GM18519 (cell line): Measurements from ENCODE around the gene PLEKHD1.
"Not testable (repeated sequence)": the region's sequence is repeated elsewhere in the genome, so short reads cannot be mapped to it uniquely, and the experiment has no call there.

ENCODE experiments used
- ATAC-seq: cut with Tn5 transposase; IDR thresholded peaks from one replicate; pipeline ENCODE4 v1.9.1; 2021; ENCODE audit warnings: mild to moderate bottlenecking, moderate library complexity; ENCODE audit not compliant: unreplicated experiment, low FRiP score

PLEKHD1 gene

GRCh38 chr14:69480136-69480535 lies 4.4 kb upstream of the PLEKHD1 start:
- no peak for ATAC-seq

GRCh38 chr14:69481815-69482568 lies 2.5 kb upstream of the PLEKHD1 start:
- ATAC-seq, result peak; percentile 80

- no peak for ATAC-seq
These were observed 624 bp upstream of the PLEKHD1 start for GRCh38 chr14:69483765-69484443.

DNA sequence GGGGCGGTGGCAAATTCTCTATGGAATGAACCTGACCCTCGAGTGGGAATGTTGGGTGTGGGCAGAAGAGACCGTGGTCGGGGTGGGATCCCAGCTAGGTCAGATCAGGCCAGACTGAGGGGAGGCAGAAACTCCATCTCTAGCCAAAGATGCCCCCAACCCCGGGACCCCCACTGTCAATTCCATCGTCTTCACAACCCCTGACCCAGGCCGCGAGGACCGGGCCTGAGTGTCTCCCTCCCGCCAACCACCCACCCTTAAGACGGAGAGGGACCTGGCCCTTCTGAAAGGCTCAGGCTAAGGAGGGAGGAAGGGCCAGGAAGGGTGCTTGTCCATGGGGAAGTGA lies 760 bp downstream of the PLEKHD1 start:
- no peak for ATAC-seq

DNA sequence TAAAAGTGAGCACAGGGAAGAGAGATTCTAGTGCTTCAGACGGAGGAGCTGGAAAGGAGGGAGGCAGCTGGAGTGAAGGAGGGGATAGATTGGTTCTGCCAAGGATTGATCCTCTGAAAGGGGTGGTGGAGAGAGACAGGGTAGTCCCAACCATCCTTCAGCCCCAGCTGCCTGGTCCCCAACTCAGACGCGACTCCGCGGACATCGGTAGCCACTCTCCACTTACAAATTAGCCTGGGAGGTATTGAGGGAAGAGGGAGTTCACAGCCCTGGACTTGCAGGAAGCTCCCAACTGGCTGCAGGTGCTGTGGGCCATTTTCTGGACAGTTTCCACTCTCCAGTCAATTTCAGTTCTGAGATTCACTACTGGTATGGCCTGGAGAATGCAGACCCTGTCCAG lies 1.2 kb downstream of the PLEKHD1 start:
- no peak for ATAC-seq

DNA sequence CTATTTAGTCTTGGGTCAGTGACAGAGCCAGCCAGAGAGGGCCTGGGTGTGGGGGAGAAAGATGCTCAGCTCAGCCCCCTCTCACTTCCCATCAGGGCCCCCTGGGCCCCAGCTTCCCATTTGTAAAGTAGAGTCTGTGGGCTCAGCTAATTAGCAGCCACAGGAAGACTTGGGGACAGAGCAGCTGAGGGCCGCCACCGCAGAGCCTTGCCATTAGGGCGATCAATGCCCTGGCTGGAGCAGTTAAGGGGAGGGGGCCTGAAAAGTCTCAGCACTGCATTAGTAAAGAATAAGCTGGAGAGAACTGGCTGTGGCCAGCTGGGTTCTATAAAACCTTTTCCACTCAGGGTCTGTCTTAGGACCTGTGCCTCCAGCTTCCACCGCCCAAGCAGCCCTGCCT lies 2.7 kb downstream of the PLEKHD1 start:
- ATAC-seq, result no peak

DNA sequence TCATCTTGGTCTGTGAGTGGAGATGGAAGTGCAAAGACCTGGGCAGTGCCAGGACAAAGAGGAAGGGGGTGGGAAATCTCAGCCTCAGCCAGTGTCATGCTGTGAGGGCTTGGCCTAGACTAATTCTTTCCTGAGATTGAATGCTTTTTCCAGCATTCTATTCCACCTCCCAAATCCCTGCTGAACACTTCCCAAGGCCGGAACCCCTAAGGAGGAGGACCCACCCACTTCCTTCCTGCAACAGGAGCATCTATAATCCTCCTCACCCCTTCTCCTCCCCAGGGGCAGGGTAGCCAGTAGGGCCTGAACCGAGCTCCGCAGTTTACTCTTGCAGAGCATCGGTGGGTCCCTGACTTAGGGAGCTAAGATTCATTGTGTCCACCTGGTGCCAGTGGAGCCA lies 3.2 kb downstream of the PLEKHD1 start:
- no peak for ATAC-seq

GRCh38 chr14:69489495-69489894 lies 5.0 kb downstream of the PLEKHD1 start:
- ATAC-seq, result no peak

DNA sequence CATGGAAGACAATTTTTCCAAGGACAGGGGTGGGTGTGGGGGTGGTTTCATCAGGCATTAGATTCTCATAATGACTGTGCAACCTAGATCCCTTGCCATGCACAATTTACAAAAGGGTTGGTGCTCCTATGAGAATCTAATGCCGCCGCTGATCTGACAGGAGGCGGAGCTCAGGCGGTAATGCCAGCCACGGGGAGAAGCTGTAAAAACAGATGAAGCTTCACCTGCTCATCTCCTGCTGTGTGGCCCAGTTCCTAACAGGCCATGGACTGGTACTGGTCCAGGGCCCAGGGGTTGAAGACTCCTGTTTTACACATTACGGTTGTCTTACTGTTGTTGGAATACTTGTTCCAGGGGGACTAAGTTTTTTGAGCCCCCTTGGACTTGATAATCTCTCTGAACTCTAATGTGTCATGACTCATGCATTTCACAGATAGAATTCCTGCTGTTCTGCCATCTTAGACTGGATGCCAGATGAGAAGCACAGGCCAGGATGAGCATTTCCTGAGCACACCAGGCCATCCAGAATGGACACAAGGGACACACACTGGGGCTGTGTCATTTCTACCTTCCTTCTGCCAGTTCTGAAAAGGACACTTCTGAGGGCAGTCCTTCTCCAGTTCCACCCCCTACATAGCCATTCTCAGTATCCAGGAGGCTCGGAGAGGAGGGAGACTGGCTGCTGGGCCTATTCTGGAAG lies 5.8 kb downstream of the PLEKHD1 start:
- no peak for ATAC-seq

- no peak for ATAC-seq
These were observed 6.7 kb downstream of the PLEKHD1 start for GRCh38 chr14:69491193-69491592.

GRCh38 chr14:69493038-69493437 lies 8.5 kb downstream of the PLEKHD1 start:
- no peak for ATAC-seq

- no peak for ATAC-seq
These were observed 9.3 kb downstream of the PLEKHD1 start for GRCh38 chr14:69493791-69494190.

DNA sequence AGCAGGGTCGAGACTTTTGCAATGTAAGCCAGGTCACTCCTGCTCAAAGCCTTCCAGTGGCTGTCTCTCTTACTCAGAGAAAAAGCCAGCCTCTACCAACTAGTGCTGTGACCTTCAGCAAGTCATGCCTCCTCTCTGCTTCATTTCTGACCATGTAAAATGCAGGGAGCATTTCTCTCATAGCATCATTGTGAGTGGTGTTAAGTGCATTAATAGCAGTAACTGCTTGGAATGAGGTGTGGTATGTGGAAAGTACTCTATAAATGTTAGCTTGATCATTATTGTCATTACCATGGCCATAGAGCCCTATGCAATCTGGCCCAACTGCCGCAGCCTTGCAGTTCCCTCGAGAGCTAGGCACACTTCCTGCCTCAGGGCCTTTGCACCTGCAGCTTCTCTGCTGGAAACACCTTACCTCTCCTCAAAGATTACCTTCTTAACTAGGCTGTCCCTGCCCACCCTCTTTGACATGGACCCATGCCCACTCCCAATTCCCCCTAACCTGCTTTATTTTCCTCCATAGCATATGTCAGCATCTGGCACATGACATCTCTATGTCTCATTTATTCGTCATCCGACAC lies 10.9 kb downstream of the PLEKHD1 start:
- no peak for ATAC-seq

DNA sequence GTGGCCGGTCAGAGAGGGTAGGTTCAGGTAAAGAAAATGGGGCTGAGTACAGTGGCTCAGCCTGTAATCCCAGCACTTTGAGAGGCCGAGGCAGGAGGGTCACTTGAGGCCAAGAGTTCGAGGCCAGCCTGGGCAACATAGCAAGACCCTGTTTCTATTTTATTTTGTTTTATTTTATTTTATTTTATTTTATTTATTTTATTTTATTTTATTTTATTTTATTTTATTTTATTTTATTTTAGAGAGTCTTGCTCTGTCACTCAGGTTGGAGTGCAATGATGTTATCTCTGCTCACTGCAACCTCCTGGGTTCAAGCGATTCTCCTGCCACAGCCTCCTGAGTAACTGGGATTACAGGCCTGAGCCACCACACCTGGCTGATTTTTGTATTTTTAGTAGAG lies 13.3 kb downstream of the PLEKHD1 start:
- not testable (repeated sequence) for ATAC-seq

DNA sequence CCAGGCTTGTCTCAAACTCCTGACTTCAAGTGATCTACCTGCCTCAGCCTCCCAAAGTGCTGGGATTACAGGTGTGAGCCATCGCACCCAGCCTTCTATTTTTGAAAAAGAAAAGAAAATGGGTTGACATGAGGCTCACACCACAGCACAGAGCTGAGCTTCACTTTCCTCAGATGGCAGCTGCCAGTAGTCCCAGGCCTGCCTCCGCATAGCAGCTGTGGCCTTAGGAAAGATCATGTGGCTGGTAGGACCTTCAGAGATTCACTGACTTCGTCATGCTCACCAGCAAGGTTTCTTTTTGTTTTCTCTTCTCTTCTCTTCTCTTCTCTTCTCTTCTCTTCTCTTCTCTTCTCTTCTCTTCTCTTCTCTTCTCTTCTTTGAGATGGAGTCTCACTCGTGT lies 13.8 kb downstream of the PLEKHD1 start:
- not testable (repeated sequence) for ATAC-seq

GRCh38 chr14:69499436-69499835 lies 14.9 kb downstream of the PLEKHD1 start:
- no peak for ATAC-seq

GRCh38 chr14:69500096-69500495 lies 15.6 kb downstream of the PLEKHD1 start:
- no peak for ATAC-seq

DNA sequence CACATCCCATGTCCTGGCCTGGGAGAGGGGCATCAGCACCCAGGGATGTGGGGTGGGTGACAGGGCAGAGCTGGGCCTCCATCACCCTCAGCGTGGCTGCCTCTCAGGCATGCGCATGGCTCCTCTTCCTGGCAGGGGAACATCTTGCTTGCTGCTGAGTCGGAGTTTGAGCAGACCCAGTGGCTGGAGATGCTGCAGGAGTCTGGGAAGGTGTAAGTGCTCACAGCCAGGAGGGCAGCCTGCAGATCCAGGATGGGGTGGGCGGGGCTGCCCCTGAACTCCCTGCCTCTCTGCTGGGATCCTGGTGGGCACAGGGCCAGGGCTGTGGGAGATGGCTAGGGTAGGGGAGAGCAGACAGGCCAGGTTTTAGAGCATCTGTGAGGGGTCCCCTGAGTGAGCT lies 16.2 kb downstream of the PLEKHD1 start:
- ATAC-seq, result no peak

GRCh38 chr14:69501423-69501838 lies 16.9 kb downstream of the PLEKHD1 start:
- ATAC-seq, result no peak

DNA sequence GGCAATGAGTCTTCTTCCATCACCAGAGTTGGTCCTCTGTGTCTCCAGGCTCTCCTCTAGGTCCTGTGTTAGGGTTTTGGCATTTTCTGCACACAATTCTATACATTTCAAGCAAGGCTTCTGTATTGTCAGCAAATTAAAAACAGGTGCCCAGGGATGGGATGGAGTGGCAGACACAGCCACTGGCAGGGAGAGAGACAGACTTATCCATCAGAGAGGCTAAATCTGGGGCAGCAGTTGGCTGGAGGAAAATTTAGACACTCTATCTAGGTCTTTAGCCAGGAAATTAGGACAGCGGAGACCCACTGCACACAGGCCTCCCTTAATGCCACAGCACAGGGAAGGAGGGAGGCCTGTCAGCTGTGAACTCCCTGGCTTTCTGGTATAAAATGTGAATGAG lies 20.2 kb downstream of the PLEKHD1 start:
- no peak for ATAC-seq
